Measurements from ENCODE around the gene TPST2. TPM values are rescaled to one million over a fixed set of nuclear protein-coding genes. Genes with fewer than 3 reads are reported as not detected.
A peak's percentile ranks its signal among the peaks of the same experiment; 100 is the strongest.

The TPST2 gene
- total RNA-seq, 1 donor from 2014 or later, result 18.5 TPM

GRCh38 chr22:26561756-26562417, 28.0 kb downstream of the TPST2 start:
- Mint-ChIP-seq H3K27ac (no peak overlapping the region), H3K36me3 (no peaks in the 10 kb centered on the region), H3K4me1 (no peaks in the 10 kb centered on the region), H3K4me3 (no peak overlapping the region), H3K9me3 (no peaks in the 10 kb centered on the region), H3K27me3 (ENCODE audit: low read depth) (no peaks in the 10 kb centered on the region)
- DNase-seq (ENCODE audit: low spot score in 2 of 2, unreplicated experiment in 2 of 2), result no peak
- no peak for TF ChIP-seq CTCF (IDR thresholded peaks at IDR 0.05; ENCODE audit: unreplicated experiment)

GRCh38 chr22:26559961-26560575, 29.9 kb downstream of the TPST2 start:
- Mint-ChIP-seq H3K4me1 (no peaks in the 10 kb centered on the region), H3K4me3 (no peak overlapping the region), H3K9me3 (no peaks in the 10 kb centered on the region), H3K36me3 (no peaks in the 10 kb centered on the region), H3K27ac (no peak overlapping the region), H3K27me3 (ENCODE audit: low read depth) (no peaks in the 10 kb centered on the region)
- DNase-seq (ENCODE audit: low spot score in 2 of 2, unreplicated experiment in 2 of 2), result no peak
- no peak for TF ChIP-seq CTCF (IDR thresholded peaks at IDR 0.05; ENCODE audit: unreplicated experiment)

GRCh38 chr22:26558248-26558895, 31.6 kb downstream of the TPST2 start:
- no peaks in the 10 kb centered on the region for H3K27me3 Mint-ChIP-seq (ENCODE audit: low read depth)
- TF ChIP-seq CTCF (IDR thresholded peaks at IDR 0.05; ENCODE audit: unreplicated experiment), result no peak
- no peaks in the 10 kb centered on the region for H3K4me1 Mint-ChIP-seq
- H3K36me3 Mint-ChIP-seq, result no peaks in the 10 kb centered on the region
- no peak for DNase-seq (ENCODE audit: low spot score in 2 of 2, unreplicated experiment in 2 of 2)
- H3K27ac Mint-ChIP-seq, result no peak overlapping the region
- no peaks in the 10 kb centered on the region for H3K9me3 Mint-ChIP-seq
- H3K4me3 Mint-ChIP-seq, result no peak overlapping the region

- Mint-ChIP-seq H3K27ac (peak overlapping the region; percentile 12), H3K4me3 (no peak overlapping the region), H3K36me3 (no peaks in the 10 kb centered on the region), H3K27me3 (ENCODE audit: low read depth) (no peaks in the 10 kb centered on the region), H3K4me1 (no peaks in the 10 kb centered on the region), H3K9me3 (no peaks in the 10 kb centered on the region)
- DNase-seq (ENCODE audit: low spot score in 2 of 2, unreplicated experiment in 2 of 2), result no peak
- no peak for TF ChIP-seq CTCF (IDR thresholded peaks at IDR 0.05; ENCODE audit: unreplicated experiment)
Measured at GRCh38 chr22:26556904-26557303, 33.0 kb downstream of the TPST2 start.

GRCh38 chr22:26555478-26555877, 34.5 kb downstream of the TPST2 start:
- no peaks in the 10 kb centered on the region for H3K36me3 Mint-ChIP-seq
- no peak overlapping the region for H3K27ac Mint-ChIP-seq
- H3K4me1 Mint-ChIP-seq, result no peaks in the 10 kb centered on the region

More at GRCh38 chr22:26555478-26555877, 34.5 kb downstream of the TPST2 start:
- TF ChIP-seq CTCF (IDR thresholded peaks at IDR 0.05; ENCODE audit: unreplicated experiment), result no peak
- Mint-ChIP-seq H3K27me3 (ENCODE audit: low read depth) (no peaks in the 10 kb centered on the region), H3K9me3 (no peaks in the 10 kb centered on the region), H3K4me3 (no peak overlapping the region)
- DNase-seq (ENCODE audit: low spot score in 2 of 2, unreplicated experiment in 2 of 2), result no peak

All from mesothelial cell of epicardium (in vitro differentiated cells).